ENCODE measurements around the gene KCNQ2. TPM values are rescaled to one million over a fixed set of nuclear protein-coding genes. Genes with fewer than 3 reads are reported as not detected.

Gene KCNQ2
- polyA plus RNA-seq, 1 donor = 5.2 TPM

DNA sequence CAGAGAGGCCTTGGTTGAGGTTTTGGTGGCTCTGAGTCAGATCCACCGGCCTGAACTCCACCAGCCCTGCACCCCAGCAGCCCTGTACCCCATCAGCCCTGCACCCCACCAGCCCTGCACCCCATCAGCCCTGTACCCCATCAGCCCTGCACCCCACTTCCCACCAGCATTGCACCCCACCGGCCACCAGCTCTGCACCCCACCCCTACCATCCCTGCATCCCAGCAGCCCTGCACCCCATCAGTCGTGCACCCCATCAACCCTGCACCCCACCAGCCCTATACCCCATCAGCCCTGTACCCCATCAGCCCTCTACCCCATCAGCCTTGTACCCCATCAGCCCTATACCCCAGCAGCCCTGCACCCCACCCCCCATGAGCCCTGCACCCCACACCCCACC lies 97.0 kb downstream of the KCNQ2 start:
- Histone ChIP-seq H3K9me3 (ENCODE audit: control insufficient read depth, low read depth, low read length) (no peaks in the 10 kb centered on the region), H3K27ac (ENCODE audit: low read length) (no peak overlapping the region), H3K4me3 (ENCODE audit: low read length) (no peak overlapping the region), H3K36me3 (ENCODE audit: control insufficient read depth, insufficient read depth, low read length) (no peaks in the 10 kb centered on the region), H3K4me1 (ENCODE audit: control insufficient read depth, insufficient read depth, low read length) (peaks cover 37% of the 10 kb centered on the region), H3K27me3 (ENCODE audit: control insufficient read depth, insufficient read depth, low read length) (peaks cover 17% of the 10 kb centered on the region)
- no CpG with 5 or more reads among the region's 3 CpGs for WGBS (ENCODE audit: insufficient coverage, low lambda C conversion rate)
- no peak for DNase-seq

- no peak overlapping the region for H3K27ac ChIP-seq (ENCODE audit: low read length)
- H3K9me3 ChIP-seq (ENCODE audit: control insufficient read depth, low read depth, low read length) = no peaks in the 10 kb centered on the region
- H3K4me3 ChIP-seq (ENCODE audit: low read length) = no peak overlapping the region
- DNase-seq = peak; percentile 65 to 82
- H3K36me3 ChIP-seq (ENCODE audit: control insufficient read depth, insufficient read depth, low read length) = no peaks in the 10 kb centered on the region
- peaks cover 41% of the 10 kb centered on the region for H3K4me1 ChIP-seq (ENCODE audit: control insufficient read depth, insufficient read depth, low read length)
- no CpG with 5 or more reads among the region's 12 CpGs for WGBS (ENCODE audit: insufficient coverage, low lambda C conversion rate)
- H3K27me3 ChIP-seq (ENCODE audit: control insufficient read depth, insufficient read depth, low read length) = peaks cover 17% of the 10 kb centered on the region
These were observed 98.0 kb downstream of the KCNQ2 start for GRCh38 chr20:63374504-63374903.

DNA sequence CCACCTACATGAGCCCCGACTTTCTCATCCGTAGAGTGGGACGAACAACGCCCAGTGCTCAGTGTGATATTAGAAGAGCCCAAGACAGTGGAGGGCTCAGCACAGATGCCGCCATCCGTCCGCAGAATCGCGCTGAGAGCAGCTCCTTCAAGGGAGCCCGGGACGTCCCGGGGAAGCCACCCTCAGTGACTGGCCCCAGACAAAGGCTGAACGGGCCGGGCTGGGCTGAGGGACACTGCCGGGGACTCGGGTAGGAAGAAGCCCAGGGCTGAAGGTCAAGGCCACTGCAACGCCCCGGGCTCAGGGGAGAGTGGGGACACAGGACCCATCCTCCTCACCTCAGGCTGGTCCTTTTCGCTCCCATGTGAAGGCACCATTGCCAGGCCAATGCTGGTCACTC lies 98.5 kb downstream of the KCNQ2 start:
- Histone ChIP-seq H3K4me3 (ENCODE audit: low read length) (no peak overlapping the region), H3K4me1 (ENCODE audit: control insufficient read depth, insufficient read depth, low read length) (peaks cover 41% of the 10 kb centered on the region), H3K36me3 (ENCODE audit: control insufficient read depth, insufficient read depth, low read length) (no peaks in the 10 kb centered on the region), H3K9me3 (ENCODE audit: control insufficient read depth, low read depth, low read length) (no peaks in the 10 kb centered on the region), H3K27me3 (ENCODE audit: control insufficient read depth, insufficient read depth, low read length) (peaks cover 17% of the 10 kb centered on the region), H3K27ac (ENCODE audit: low read length) (no peak overlapping the region)
- no CpG with 5 or more reads among the region's 19 CpGs for WGBS (ENCODE audit: insufficient coverage, low lambda C conversion rate)
- no peak for DNase-seq

- Histone ChIP-seq H3K27me3 (ENCODE audit: control insufficient read depth, insufficient read depth, low read length) (peaks cover 12% of the 10 kb centered on the region), H3K9me3 (ENCODE audit: control insufficient read depth, low read depth, low read length) (no peaks in the 10 kb centered on the region), H3K36me3 (ENCODE audit: control insufficient read depth, insufficient read depth, low read length) (no peaks in the 10 kb centered on the region), H3K4me1 (ENCODE audit: control insufficient read depth, insufficient read depth, low read length) (peaks cover 41% of the 10 kb centered on the region), H3K27ac (ENCODE audit: low read length) (no peak overlapping the region), H3K4me3 (ENCODE audit: low read length) (no peak overlapping the region)
- WGBS (ENCODE audit: insufficient coverage, low lambda C conversion rate) = no CpG with 5 or more reads among the region's 34 CpGs
- no peak for DNase-seq
These were observed 99.2 kb downstream of the KCNQ2 start for GRCh38 chr20:63372971-63373885.

DNA sequence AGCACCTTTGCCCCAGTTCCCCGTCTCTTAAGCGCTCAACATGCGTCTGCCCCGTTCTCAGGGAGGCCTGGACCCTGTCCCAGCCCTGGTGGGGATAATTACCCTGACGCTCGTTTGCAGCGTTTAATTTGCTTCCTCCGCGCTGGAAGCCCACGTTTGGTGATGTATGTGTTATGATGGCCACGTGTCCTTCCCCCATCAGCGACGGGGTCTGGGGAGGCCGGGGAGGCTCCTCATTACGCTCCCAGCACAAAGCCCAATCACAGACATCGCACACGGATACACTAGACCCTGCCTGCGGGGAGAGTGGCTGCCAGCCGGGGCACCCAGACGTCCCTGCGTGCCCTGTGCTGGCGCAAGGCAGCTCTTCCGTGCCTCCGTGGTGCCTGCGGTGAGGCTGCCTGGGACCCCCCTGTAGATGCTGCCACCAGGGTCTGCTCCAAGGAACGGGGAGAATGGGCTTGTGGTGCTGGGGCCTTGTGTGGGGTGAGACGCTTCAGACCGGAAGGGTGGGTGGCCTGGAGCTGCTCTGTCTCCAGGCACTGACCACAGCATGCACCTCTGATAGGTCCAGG lies 101.1 kb downstream of the KCNQ2 start:
- no peak overlapping the region for H3K4me3 ChIP-seq (ENCODE audit: low read length)
- no CpG with 5 or more reads among the region's 28 CpGs for WGBS (ENCODE audit: insufficient coverage, low lambda C conversion rate)
- H3K4me1 ChIP-seq (ENCODE audit: control insufficient read depth, insufficient read depth, low read length) = peaks cover 25% of the 10 kb centered on the region
- no peaks in the 10 kb centered on the region for H3K27me3 ChIP-seq (ENCODE audit: control insufficient read depth, insufficient read depth, low read length)
- no peak overlapping the region for H3K27ac ChIP-seq (ENCODE audit: low read length)
- H3K36me3 ChIP-seq (ENCODE audit: control insufficient read depth, insufficient read depth, low read length) = no peaks in the 10 kb centered on the region
- H3K9me3 ChIP-seq (ENCODE audit: control insufficient read depth, low read depth, low read length) = no peaks in the 10 kb centered on the region
- no peak for DNase-seq

GRCh38 chr20:63370618-63371187 lies 101.8 kb downstream of the KCNQ2 start:
- Histone ChIP-seq H3K27ac (ENCODE audit: low read length) (no peak overlapping the region), H3K27me3 (ENCODE audit: control insufficient read depth, insufficient read depth, low read length) (no peaks in the 10 kb centered on the region), H3K36me3 (ENCODE audit: control insufficient read depth, insufficient read depth, low read length) (no peaks in the 10 kb centered on the region), H3K4me1 (ENCODE audit: control insufficient read depth, insufficient read depth, low read length) (peaks cover 25% of the 10 kb centered on the region), H3K9me3 (ENCODE audit: control insufficient read depth, low read depth, low read length) (no peaks in the 10 kb centered on the region), H3K4me3 (ENCODE audit: low read length) (no peak overlapping the region)
- peak in 1 of 2 donors; percentile 27 for DNase-seq
- no CpG with 5 or more reads among the region's 21 CpGs for WGBS (ENCODE audit: insufficient coverage, low lambda C conversion rate)

GRCh38 chr20:63369724-63370617 lies 102.5 kb downstream of the KCNQ2 start:
- no peaks in the 10 kb centered on the region for H3K36me3 ChIP-seq (ENCODE audit: control insufficient read depth, insufficient read depth, low read length)
- no peak for DNase-seq
- H3K27ac ChIP-seq (ENCODE audit: low read length) = no peak overlapping the region
- H3K4me1 ChIP-seq (ENCODE audit: control insufficient read depth, insufficient read depth, low read length) = peaks cover 22% of the 10 kb centered on the region
- WGBS (ENCODE audit: insufficient coverage, low lambda C conversion rate) = no CpG with 5 or more reads among the region's 24 CpGs
- no peaks in the 10 kb centered on the region for H3K27me3 ChIP-seq (ENCODE audit: control insufficient read depth, insufficient read depth, low read length)
- no peaks in the 10 kb centered on the region for H3K9me3 ChIP-seq (ENCODE audit: control insufficient read depth, low read depth, low read length)
- no peak overlapping the region for H3K4me3 ChIP-seq (ENCODE audit: low read length)

DNA sequence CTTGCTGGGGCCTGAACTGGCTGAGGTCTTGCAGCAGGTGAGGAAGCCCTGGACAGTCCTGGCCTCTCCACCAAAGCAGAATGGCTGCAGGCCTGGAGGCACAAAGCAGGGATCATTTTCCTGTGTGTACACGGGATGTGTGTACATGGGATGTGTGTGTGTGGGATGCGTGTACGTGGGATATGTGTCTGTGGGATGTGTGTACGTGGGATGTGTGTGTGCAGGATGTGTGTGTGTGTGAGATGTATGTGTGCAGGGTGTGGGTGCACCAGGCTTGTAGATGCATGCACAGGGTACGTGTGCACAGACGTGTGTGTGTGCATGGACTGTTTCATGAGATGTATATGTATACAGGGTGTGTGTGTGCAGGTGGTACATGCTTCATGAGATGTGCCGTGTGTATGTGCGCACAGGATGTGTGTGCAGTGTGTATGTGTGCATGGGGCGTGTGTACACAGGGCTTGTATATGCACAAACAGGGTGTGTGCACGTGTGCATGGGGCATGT lies 103.4 kb downstream of the KCNQ2 start:
- WGBS (ENCODE audit: insufficient coverage, low lambda C conversion rate) = no CpG with 5 or more reads among the region's 10 CpGs
- Histone ChIP-seq H3K27me3 (ENCODE audit: control insufficient read depth, insufficient read depth, low read length) (no peaks in the 10 kb centered on the region), H3K36me3 (ENCODE audit: control insufficient read depth, insufficient read depth, low read length) (no peaks in the 10 kb centered on the region), H3K4me3 (ENCODE audit: low read length) (no peak overlapping the region), H3K27ac (ENCODE audit: low read length) (no peak overlapping the region), H3K4me1 (ENCODE audit: control insufficient read depth, insufficient read depth, low read length) (peaks cover 14% of the 10 kb centered on the region), H3K9me3 (ENCODE audit: control insufficient read depth, low read depth, low read length) (no peaks in the 10 kb centered on the region)
- no peak for DNase-seq

- peaks cover 1% of the 10 kb centered on the region for H3K27me3 ChIP-seq (ENCODE audit: control insufficient read depth, insufficient read depth, low read length)
- H3K36me3 ChIP-seq (ENCODE audit: control insufficient read depth, insufficient read depth, low read length) = no peaks in the 10 kb centered on the region
- no CpG with 5 or more reads among the region's 8 CpGs for WGBS (ENCODE audit: insufficient coverage, low lambda C conversion rate)
- peaks cover 6% of the 10 kb centered on the region for H3K4me1 ChIP-seq (ENCODE audit: control insufficient read depth, insufficient read depth, low read length)
- DNase-seq = no peak
- no peaks in the 10 kb centered on the region for H3K9me3 ChIP-seq (ENCODE audit: control insufficient read depth, low read depth, low read length)
- no peak overlapping the region for H3K27ac ChIP-seq (ENCODE audit: low read length)
- H3K4me3 ChIP-seq (ENCODE audit: low read length) = no peak overlapping the region
These were observed 104.3 kb downstream of the KCNQ2 start for GRCh38 chr20:63368151-63368550.

Data from large intestine (tissue), 3 donors.